GM18511 (cell line): ENCODE measurements around the gene BPI.
"Not testable (repeated sequence)": the region's sequence is repeated elsewhere in the genome, so short reads cannot be mapped to it uniquely, and the experiment has no call there.

Source experiments
- ATAC-seq: cut with Tn5 transposase; IDR thresholded peaks from one replicate; pipeline ENCODE4 v1.9.1; 2021; ENCODE audit warnings: mild to moderate bottlenecking, moderate library complexity; ENCODE audit not compliant: unreplicated experiment

BPI gene

GRCh38 chr20:38355161-38356012, 51.4 kb downstream of the BPI start:
- no peak for ATAC-seq

- no peak for ATAC-seq
These were observed 53.8 kb downstream of the BPI start for GRCh38 chr20:38357653-38358207.

- no peak for ATAC-seq
These were observed 54.6 kb downstream of the BPI start for GRCh38 chr20:38358556-38358955.

- no peak for ATAC-seq
These were observed 59.2 kb downstream of the BPI start for GRCh38 chr20:38363004-38363747.

GRCh38 chr20:38369389-38369788, 65.4 kb downstream of the BPI start:
- no peak for ATAC-seq

- ATAC-seq: no peak
These were observed 68.8 kb downstream of the BPI start for GRCh38 chr20:38372806-38373205.

GRCh38 chr20:38373231-38373867, 69.4 kb downstream of the BPI start:
- ATAC-seq: no peak

GRCh38 chr20:38373898-38374297, 69.9 kb downstream of the BPI start:
- ATAC-seq: no peak

- no peak for ATAC-seq
These were observed 73.2 kb downstream of the BPI start for GRCh38 chr20:38377039-38377685.

- ATAC-seq: not testable (repeated sequence)
These were observed 73.9 kb downstream of the BPI start for GRCh38 chr20:38377838-38378237.

- ATAC-seq: no peak
These were observed 79.2 kb downstream of the BPI start for GRCh38 chr20:38383147-38383546.

GRCh38 chr20:38386004-38386403, 82.0 kb downstream of the BPI start:
- ATAC-seq: no peak

GRCh38 chr20:38386851-38387250, 82.9 kb downstream of the BPI start:
- no peak for ATAC-seq
